Sigmoid colon (tissue), 4 donors: ENCODE data around the gene FAM89A.

Experiments
- CTCF ChIP-seq, 4 experiments: fragments of 450-650 bp in 3 of 4; fragments of 200-600 bp in 1 of 4; IDR thresholded peaks; one replicate each; pipeline ENCODE4 v1.5.1; 2016 to 2019; ENCODE audit warnings: antibody characterized with exemption in 4 of 4, mild to moderate bottlenecking in 3 of 4, moderate library complexity in 2 of 4
- EP300 ChIP-seq, 4 donors: sonication (generic); formaldehyde crosslinking; IDR thresholded peaks; one replicate each; pipeline ENCODE4 v1.6.1; 2017; ENCODE audit warnings: antibody characterized with exemption in 4 of 4
- POLR2A ChIP-seq, 2 donors: fragments of 450-650 bp; IDR thresholded peaks; one replicate each; pipeline ENCODE4 v1.6.1; 2016; ENCODE audit warnings: antibody characterized with exemption in 2 of 2, mild to moderate bottlenecking in 2 of 2, moderate library complexity in 2 of 2
- POLR2AphosphoS5 ChIP-seq, 4 donors: sonication (generic); formaldehyde crosslinking; IDR thresholded peaks; one replicate each; pipeline ENCODE4 v1.6.1; 2017; ENCODE audit warnings: antibody characterized with exemption in 4 of 4

GRCh38 chr1:231016234-231016633 is 23.8 kb downstream of the FAM89A start:
- TF ChIP-seq POLR2AphosphoS5 (IDR thresholded peaks at IDR 0.05) (no peak), CTCF (IDR thresholded peaks at IDR 0.05) (no peak), POLR2A (IDR thresholded peaks at IDR 0.05) (no peak), EP300 (IDR thresholded peaks at IDR 0.05) (no peak)
